DOHH2 (cell line): ENCODE results near the gene CCDC91.

Source experiments
- H3F3A ChIP-seq: fragments of 200-600 bp; sonication (generic), shearing (Covaris generic); 2 replicates; pipeline ENCODE4 v1.6.0; 2016; ENCODE audit warnings: antibody characterized with exemption, mild to moderate bottlenecking; ENCODE audit not compliant: control insufficient read depth, insufficient read depth
- H3K27ac ChIP-seq: fragments of 200-600 bp; sonication (generic); 2 replicates; pipeline ENCODE4 v1.5.1; 2014; ENCODE audit warnings: low read depth, mild to moderate bottlenecking, low read length, moderate library complexity
- H3K27me3 ChIP-seq: fragments of 200-600 bp; sonication (generic); 2 replicates; pipeline ENCODE4 v1.6.1; 2014; ENCODE audit warnings: mild to moderate bottlenecking, low read length, mixed read lengths; ENCODE audit not compliant: control insufficient read depth
- H3K36me3 ChIP-seq: fragments of 200-600 bp; sonication (generic); 2 replicates; pipeline ENCODE4 v1.6.1; 2014; ENCODE audit warnings: mild to moderate bottlenecking, low read length, moderate library complexity, mixed read lengths; ENCODE audit not compliant: control insufficient read depth
- H3K4me1 ChIP-seq: fragments of 200-600 bp; sonication (generic); 2 replicates; pipeline ENCODE4 v1.6.1; 2014; ENCODE audit warnings: mild to moderate bottlenecking, low read length, mixed read lengths; ENCODE audit not compliant: control insufficient read depth
- H3K4me2 ChIP-seq: fragments of 200-600 bp; sonication (generic); 2 replicates; pipeline ENCODE4 v1.6.0; 2014; ENCODE audit warnings: mild to moderate bottlenecking, low read length, moderate library complexity
- H3K4me3 ChIP-seq: fragments of 200-600 bp; sonication (generic); 2 replicates; pipeline ENCODE4 v1.5.1; 2014; ENCODE audit warnings: mild to moderate bottlenecking, low read length, mixed read lengths
- H3K79me2 ChIP-seq: fragments of 200-600 bp; sonication (generic); 2 replicates; pipeline ENCODE4 v1.6.1; 2014; ENCODE audit warnings: mild to moderate bottlenecking, low read length, mixed read lengths; ENCODE audit not compliant: control insufficient read depth
- H3K9me2 ChIP-seq: fragments of 200-600 bp; sonication (generic); replicated peaks from 2 replicates; pipeline ENCODE4 v1.6.1; 2014; ENCODE audit warnings: mild to moderate bottlenecking, low read length, mixed read lengths; ENCODE audit not compliant: control insufficient read depth
- H3K9me3 ChIP-seq: fragments of 200-600 bp; sonication (generic); 2 replicates; pipeline ENCODE4 v1.6.1; 2014; ENCODE audit warnings: antibody characterized with exemption, low read length, mixed read lengths; ENCODE audit not compliant: control insufficient read depth, insufficient read depth
- H4K20me1 ChIP-seq: fragments of 200-600 bp; sonication (generic); 2 replicates; pipeline ENCODE4 v1.6.0; 2014; ENCODE audit warnings: low read depth, mild to moderate bottlenecking, antibody characterized with exemption, low read length, moderate library complexity; ENCODE audit not compliant: control insufficient read depth, insufficient read depth
- CTCF ChIP-seq: fragments of 200-600 bp; sonication (generic); IDR thresholded peaks from one replicate; pipeline ENCODE4 v1.5.1; 2014; ENCODE audit warnings: antibody characterized with exemption, mild to moderate bottlenecking, low read depth, low read length; ENCODE audit not compliant: poor library complexity, severe bottlenecking
- EZH2phosphoT487 ChIP-seq: fragments of 200-600 bp; sonication (generic); IDR thresholded peaks from 2 replicates; pipeline ENCODE4 v1.6.1; 2017; ENCODE audit warnings: borderline replicate concordance, mild to moderate bottlenecking, antibody characterized with exemption, low read length, moderate library complexity, mixed read lengths

CCDC91 gene

DNA sequence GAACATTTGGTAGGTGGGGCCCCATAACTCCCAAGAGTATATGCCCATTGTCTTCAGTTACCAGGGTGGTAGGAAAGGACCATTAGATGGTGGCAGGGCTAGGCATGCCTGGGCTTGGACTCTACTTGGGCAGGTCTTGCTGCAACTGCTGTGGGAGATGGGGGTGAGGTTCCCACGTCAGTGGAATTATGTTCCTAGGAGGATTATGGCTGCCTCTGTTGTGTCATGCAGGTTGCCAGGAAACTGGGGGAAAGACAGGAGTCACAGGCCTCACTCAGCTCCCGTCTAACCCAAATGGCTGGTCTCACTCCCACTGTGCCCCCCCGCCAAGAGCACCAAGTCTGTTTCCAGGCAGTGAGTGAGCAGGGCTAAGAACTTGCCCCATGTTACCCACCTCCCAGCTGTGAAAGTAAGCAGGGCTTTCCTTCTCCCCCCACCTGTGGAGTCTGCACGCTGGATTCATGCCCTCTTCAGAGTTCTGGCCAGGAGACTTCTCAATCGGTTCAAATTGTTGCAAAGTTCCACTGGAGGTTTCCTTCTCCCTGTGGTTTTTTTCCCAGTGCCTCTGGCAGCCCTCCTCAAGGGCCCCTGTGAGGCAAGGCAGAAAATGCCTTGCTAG is 337.5 kb downstream of the CCDC91 start:
- Histone ChIP-seq H3K9me3 (no peaks in the 10 kb centered on the region), H4K20me1 (no peaks in the 10 kb centered on the region)
- no peak for TF ChIP-seq EZH2phosphoT487
- no peak for TF ChIP-seq CTCF

DNA sequence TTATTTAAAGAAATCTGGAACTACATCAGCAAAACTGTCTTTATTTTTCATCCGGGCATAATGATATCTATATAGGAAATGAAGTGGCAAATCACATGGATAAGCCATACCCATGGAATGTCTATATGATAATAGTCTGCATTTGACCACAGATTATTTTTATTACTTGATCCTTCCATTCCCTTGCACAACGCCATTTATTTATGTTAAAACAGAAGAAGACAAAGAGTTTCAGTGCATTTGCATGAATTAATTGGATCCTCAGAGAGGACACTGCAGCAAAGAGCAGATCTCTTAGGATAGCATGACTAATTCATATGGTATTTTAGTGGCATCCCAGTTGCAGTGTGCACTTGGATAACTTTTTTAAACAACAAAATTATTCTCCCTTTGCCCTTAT is 345.0 kb downstream of the CCDC91 start:
- Histone ChIP-seq H3K27ac (no peak overlapping the region), H3K79me2 (no peaks in the 10 kb centered on the region), H3K4me2 (no peak overlapping the region), H3K4me1 (no peaks in the 10 kb centered on the region), H3K4me3 (no peak overlapping the region), H4K20me1 (no peaks in the 10 kb centered on the region), H3K9me2 (no peaks in the 10 kb centered on the region), H3K27me3 (no peaks in the 10 kb centered on the region), H3F3A (no peaks in the 10 kb centered on the region), H3K36me3 (no peaks in the 10 kb centered on the region), H3K9me3 (no peaks in the 10 kb centered on the region)
- TF ChIP-seq CTCF: no peak
- no peak for TF ChIP-seq EZH2phosphoT487

More for the DNA sequence above, 337.5 kb downstream of the CCDC91 start:
- Histone ChIP-seq H3K4me1 (no peaks in the 10 kb centered on the region), H3F3A (no peaks in the 10 kb centered on the region), H3K27me3 (no peaks in the 10 kb centered on the region), H3K9me2 (no peaks in the 10 kb centered on the region), H3K79me2 (no peaks in the 10 kb centered on the region), H3K4me3 (no peak overlapping the region), H3K27ac (no peak overlapping the region), H3K36me3 (no peaks in the 10 kb centered on the region), H3K4me2 (no peak overlapping the region)

DNA sequence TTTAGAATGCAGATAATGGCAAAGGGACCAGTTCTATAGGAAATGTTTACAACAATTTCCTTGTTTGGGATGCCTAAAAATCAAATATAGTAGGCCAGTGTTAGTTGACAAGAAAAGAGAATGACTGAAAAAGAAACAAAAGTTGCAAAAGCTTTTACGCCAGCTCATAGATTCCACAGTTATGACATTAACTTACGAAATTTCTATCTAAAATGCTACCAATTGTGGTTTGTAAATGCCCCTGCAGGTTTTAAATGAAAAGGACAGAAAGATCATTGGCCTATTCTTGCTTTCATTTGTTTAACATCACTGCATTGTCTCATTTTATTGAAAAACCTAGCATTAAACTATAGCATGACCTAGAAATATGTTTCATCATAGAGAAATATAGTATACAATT is 345.8 kb downstream of the CCDC91 start:
- H3K27ac ChIP-seq: no peak overlapping the region
- H3K9me3 ChIP-seq: no peaks in the 10 kb centered on the region
- TF ChIP-seq CTCF: no peak
- no peak for TF ChIP-seq EZH2phosphoT487
- no peaks in the 10 kb centered on the region for H3K9me2 ChIP-seq
- H3K4me3 ChIP-seq: no peak overlapping the region
- no peaks in the 10 kb centered on the region for H3K4me1 ChIP-seq
- no peaks in the 10 kb centered on the region for H3K79me2 ChIP-seq
- H3K27me3 ChIP-seq: no peaks in the 10 kb centered on the region
- no peaks in the 10 kb centered on the region for H3F3A ChIP-seq
- H3K4me2 ChIP-seq: no peak overlapping the region
- H3K36me3 ChIP-seq: no peaks in the 10 kb centered on the region
- H4K20me1 ChIP-seq: no peaks in the 10 kb centered on the region

DNA sequence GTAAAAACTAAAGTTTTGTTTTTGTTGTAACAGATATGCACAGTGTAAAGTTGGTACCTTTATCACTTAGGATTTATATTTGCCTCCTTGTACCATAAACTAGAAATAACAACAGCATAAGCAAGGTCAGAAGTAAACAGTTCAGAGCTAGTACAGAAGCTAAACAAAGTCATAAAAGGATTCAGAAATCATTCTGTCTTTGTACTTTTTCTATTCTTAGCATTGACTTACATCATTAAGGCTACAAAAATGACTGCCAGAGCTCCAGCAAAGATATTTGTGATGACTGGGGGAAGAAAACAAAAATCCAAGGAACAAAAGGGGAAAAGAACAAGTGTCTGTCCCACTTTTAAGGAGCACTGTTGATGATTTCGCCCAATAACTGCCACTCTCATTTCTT is 347.2 kb downstream of the CCDC91 start:
- Histone ChIP-seq H3K9me3 (no peaks in the 10 kb centered on the region), H3K27ac (no peak overlapping the region), H3K4me2 (no peak overlapping the region), H4K20me1 (no peaks in the 10 kb centered on the region), H3K36me3 (no peaks in the 10 kb centered on the region), H3K79me2 (no peaks in the 10 kb centered on the region), H3F3A (no peaks in the 10 kb centered on the region), H3K4me3 (no peak overlapping the region), H3K9me2 (no peaks in the 10 kb centered on the region), H3K4me1 (no peaks in the 10 kb centered on the region), H3K27me3 (no peaks in the 10 kb centered on the region)
- TF ChIP-seq EZH2phosphoT487 (no peak), CTCF (no peak)
